Measurements from ENCODE around the gene SLC13A3.

Gene SLC13A3

GRCh38 chr20:46651091-46651962 is at the start of gene SLC13A3:
TSS of gene SLC13A3 (minus strand) at chr20:46651459. CDS start at chr20:46651421, 38 bp downstream.
- DNase-seq (ENCODE audit: low spot score) = no peak

GRCh38 chr20:46701057-46701456 is 49.8 kb upstream of the SLC13A3 start:
- no peak for DNase-seq (ENCODE audit: low spot score)

- no peak for DNase-seq (ENCODE audit: low spot score)
Observed at GRCh38 chr20:46700481-46700880, 49.2 kb upstream of the SLC13A3 start.

- DNase-seq (ENCODE audit: low spot score) = peak; percentile 50
Observed at GRCh38 chr20:46699651-46700359, 48.5 kb upstream of the SLC13A3 start.

GRCh38 chr20:46698788-46699187 is 47.5 kb upstream of the SLC13A3 start:
- no peak for DNase-seq (ENCODE audit: low spot score)

GRCh38 chr20:46696791-46697279 is 45.6 kb upstream of the SLC13A3 start:
- no peak for DNase-seq (ENCODE audit: low spot score)

GRCh38 chr20:46695892-46696291 is 44.6 kb upstream of the SLC13A3 start:
- no peak for DNase-seq (ENCODE audit: low spot score)

GRCh38 chr20:46694484-46694883 is 43.2 kb upstream of the SLC13A3 start:
- DNase-seq (ENCODE audit: low spot score) = peak; percentile 85

- no peak for DNase-seq (ENCODE audit: low spot score)
Observed at GRCh38 chr20:46691196-46691595, 39.9 kb upstream of the SLC13A3 start.

GRCh38 chr20:46690219-46691106 is 39.2 kb upstream of the SLC13A3 start:
- no peak for DNase-seq (ENCODE audit: low spot score)

GRCh38 chr20:46689754-46690085 is 38.5 kb upstream of the SLC13A3 start:
- no peak for DNase-seq (ENCODE audit: low spot score)

GRCh38 chr20:46689082-46689753 is 38.0 kb upstream of the SLC13A3 start, which contains the start of gene TP53RK:
TSS of gene TP53RK (minus strand) at chr20:46689444. CDS start at chr20:46689414, 30 bp downstream.
- DNase-seq (ENCODE audit: low spot score) = peak; percentile 98

GRCh38 chr20:46688151-46689081 is 37.2 kb upstream of the SLC13A3 start:
- peak; percentile 13 for DNase-seq (ENCODE audit: low spot score)

GRCh38 chr20:46683939-46684750 is 32.9 kb upstream of the SLC13A3 start:
- DNase-seq (ENCODE audit: low spot score) = no peak

GRCh38 chr20:46683668-46683938 is 32.3 kb upstream of the SLC13A3 start:
- DNase-seq (ENCODE audit: low spot score) = no peak

- DNase-seq (ENCODE audit: low spot score) = no peak
Observed at GRCh38 chr20:46683011-46683667, 31.9 kb upstream of the SLC13A3 start.

- no peak for DNase-seq (ENCODE audit: low spot score)
Observed at GRCh38 chr20:46682063-46682821, 31.0 kb upstream of the SLC13A3 start.

Data from NAMALWA (cell line).